HCEC 1CT (cell line): ENCODE data around the gene TBC1D30.
"Not testable (repeated sequence)": the region's sequence is repeated elsewhere in the genome, so short reads cannot be mapped to it uniquely, and the experiment has no call there.

Source experiments
- DNase-seq: peaks from one replicate; pipeline ENCODE4 v3.0.0-alpha.2; 2017

Gene TBC1D30

GRCh38 chr12:64824500-64825142, at the start of gene TBC1D30:
TSS of gene TBC1D30 (plus strand) at chr12:64824647. CDS start at chr12:64824880, 233 bp downstream.
- DNase-seq = peak; percentile 18

GRCh38 chr12:64775147-64775736, 49.2 kb upstream of the TBC1D30 start:
- not testable (repeated sequence) for DNase-seq

GRCh38 chr12:64779354-64779974, 45.0 kb upstream of the TBC1D30 start:
- no peak for DNase-seq

- DNase-seq = no peak
Measured at GRCh38 chr12:64780132-64780530, 44.3 kb upstream of the TBC1D30 start.

- no peak for DNase-seq
Measured at GRCh38 chr12:64780531-64781279, 43.7 kb upstream of the TBC1D30 start.

- DNase-seq = no peak
Measured at GRCh38 chr12:64781280-64782190, 42.9 kb upstream of the TBC1D30 start.

- no peak for DNase-seq
Measured at GRCh38 chr12:64782191-64782876, 42.1 kb upstream of the TBC1D30 start.

GRCh38 chr12:64785838-64786237, 38.6 kb upstream of the TBC1D30 start:
- DNase-seq = no peak

- DNase-seq = no peak
Measured at GRCh38 chr12:64790166-64790565, 34.3 kb upstream of the TBC1D30 start.

- DNase-seq = no peak
Measured at GRCh38 chr12:64791036-64791435, 33.4 kb upstream of the TBC1D30 start.

- DNase-seq = no peak
Measured at GRCh38 chr12:64792128-64792527, 32.3 kb upstream of the TBC1D30 start.

GRCh38 chr12:64793610-64794009, 30.8 kb upstream of the TBC1D30 start:
- DNase-seq = no peak

- DNase-seq = no peak
Measured at GRCh38 chr12:64794305-64794704, 30.1 kb upstream of the TBC1D30 start.

- DNase-seq = peak; percentile 86
Measured at GRCh38 chr12:64796205-64796845, 28.1 kb upstream of the TBC1D30 start.

GRCh38 chr12:64797156-64797555, 27.3 kb upstream of the TBC1D30 start:
- DNase-seq = peak; percentile 17

GRCh38 chr12:64798165-64798564, 26.3 kb upstream of the TBC1D30 start:
- DNase-seq = no peak

GRCh38 chr12:64800640-64801039, 23.8 kb upstream of the TBC1D30 start:
- DNase-seq = no peak

- peak; percentile 53 for DNase-seq
Measured at GRCh38 chr12:64801381-64801780, 23.1 kb upstream of the TBC1D30 start.

- DNase-seq = peak; percentile 35
Measured at GRCh38 chr12:64802180-64802775, 22.2 kb upstream of the TBC1D30 start.

- no peak for DNase-seq
Measured at GRCh38 chr12:64806173-64806572, 18.3 kb upstream of the TBC1D30 start.
